K562 (cell line): ENCODE results near the gene HMCES. TPM values are rescaled to one million over a fixed set of nuclear protein-coding genes. Genes with fewer than 3 reads are reported as not detected.

Experiments
- CC2D1A ChIP-seq: fragments of 450-650 bp; IDR thresholded peaks from 2 replicates; pipeline ENCODE4 v1.6.1; 2017; ENCODE audit warnings: mild to moderate bottlenecking
- CHD4 ChIP-seq: fragments of 200-600 bp; sonication (generic); IDR thresholded peaks from 3 replicates; pipeline ENCODE4 v1.6.1; 2012; ENCODE audit warnings: low read depth, mild to moderate bottlenecking, mixed read lengths, low read length, inconsistent platforms; ENCODE audit not compliant: insufficient read depth, insufficient replicate concordance, poor library complexity, severe bottlenecking
- COPS2 ChIP-seq: fragments of 450-650 bp; conservative IDR thresholded peaks from 2 replicates; pipeline ENCODE4 v1.6.1; 2016; ENCODE audit warnings: mild to moderate bottlenecking, moderate library complexity
- CREB5 ChIP-seq: fragments of 250-450 bp; sonication (Bioruptor Pico); IDR thresholded peaks from 2 replicates; pipeline ENCODE4 v1.5.0; 2020; ENCODE audit warnings: mild to moderate bottlenecking
- GTF2B ChIP-seq: IDR thresholded peaks from 2 replicates; pipeline ENCODE4 v1.6.1; 2011; ENCODE audit not compliant: insufficient read length; ENCODE audit errors: extremely low read depth
- HNRNPLL ChIP-seq: fragments of 200-400 bp; formaldehyde crosslinking; IDR thresholded peaks from 2 replicates; pipeline ENCODE4 v1.6.1; 2017; ENCODE audit warnings: low read length, low read depth, mild to moderate bottlenecking; ENCODE audit not compliant: poor library complexity, severe bottlenecking
- ILF3 ChIP-seq: fragments of 450-650 bp; IDR thresholded peaks from 2 replicates; pipeline ENCODE4 v1.6.1; 2018; ENCODE audit warnings: antibody characterized with exemption, mild to moderate bottlenecking, moderate library complexity, borderline replicate concordance
- NRF1 ChIP-seq, 2 experiments: fragments of 450-650 bp; IDR thresholded peaks in 1 of 2; conservative IDR thresholded peaks in 1 of 2; 2 replicates each; pipeline ENCODE4 v1.6.1; 2014; ENCODE audit warnings: mild to moderate bottlenecking in 2 of 2
- PCBP1 ChIP-seq: fragments of 200-400 bp; formaldehyde crosslinking; IDR thresholded peaks from 2 replicates; pipeline ENCODE4 v1.6.1; 2018; ENCODE audit warnings: mild to moderate bottlenecking, low read depth, low read length; ENCODE audit not compliant: poor library complexity, severe bottlenecking
- RBM34 ChIP-seq: fragments of 200-400 bp; formaldehyde crosslinking; IDR thresholded peaks from 2 replicates; pipeline ENCODE4 v1.6.1; 2018; ENCODE audit warnings: low read length, borderline replicate concordance; ENCODE audit not compliant: insufficient read depth
- REST ChIP-seq, 2 experiments: fragments of 450-650 bp; formaldehyde crosslinking in 1 of 2; IDR thresholded peaks; 2 replicates each; pipeline versions ENCODE4 v1.4.0 to v1.6.1; 2014 to 2020; ENCODE audit warnings: mild to moderate bottlenecking in 2 of 2, borderline replicate concordance in 1 of 2, low read depth in 1 of 2
- ZEB2 ChIP-seq: fragments of 450-650 bp; IDR thresholded peaks from 2 replicates; pipeline ENCODE4 v1.6.1; 2016
- polyA plus RNA-seq, 8 experiments: library from polyadenylated mRNA; depleted of rRNA in 4 of 8; stranded (reverse) in 5 of 8; unstranded in 3 of 8; fragments of >200 nt; fragmentation: Nextera tagmentation in 2 of 8; fragmentation: Illumina TruSeq in 1 of 8; extraction: Ambion mirVana in 2 of 8; extraction: Trizol in 1 of 8; gene quantifications; 2 replicates each; pipeline versions ENCODE4 v1.2.1 to v1.2.3, GENCODE V29; 2011 to 2014; ENCODE audit warnings: inconsistent platforms in 1 of 8, missing spikeins in 1 of 8
- total RNA-seq, 7 experiments: library from RNA; depleted of rRNA in 6 of 7; stranded (reverse); fragments of >200 nt in 6 of 7; fragmentation: Illumina TruSeq in 2 of 7; extraction: Trizol in 2 of 7; gene quantifications; 2 replicates each; pipeline versions ENCODE4 v1.2.1 to v1.2.3, GENCODE V29; 2011 to 2021; ENCODE audit warnings: low replicate concordance in 1 of 7
- TF ChIP-seq, protein P1 (sequence below): fragments of 250-450 bp; sonication (Bioruptor Pico); IDR thresholded peaks from 2 replicates; pipeline ENCODE4 v1.8.0; 2021; ENCODE audit warnings: mild to moderate bottlenecking, moderate library complexity

Gene HMCES
- total and polyA plus RNA-seq, 9 of the 15 experiments (the other 6 are each of a cell fraction or from before 2014, with no cell fraction given), result 18.8 to 45.3 (median 24.8) TPM

- TF ChIP-seq REST (IDR thresholded peaks at IDR 0.05; ENCODE audit: borderline replicate concordance) (no peak), REST (CRISPR knock-in tag; IDR thresholded peaks at IDR 0.05; ENCODE audit: low read depth) (no peak), CHD4 (no peak), PCBP1 (no peak), NRF1 (conservative IDR thresholded peaks at IDR 0.05 in 1 of 2, IDR thresholded peaks at IDR 0.05 in 1 of 2) (peak; percentile 94 to 96), RBM34 (no peak), ILF3 (no peak), HNRNPLL (peak; percentile 92), CREB5 (CRISPR knock-in tag) (no peak), COPS2 (no peak), ZEB2 (no peak), CC2D1A (no peak), GTF2B (no peak)
- TF ChIP-seq, protein P1, sequence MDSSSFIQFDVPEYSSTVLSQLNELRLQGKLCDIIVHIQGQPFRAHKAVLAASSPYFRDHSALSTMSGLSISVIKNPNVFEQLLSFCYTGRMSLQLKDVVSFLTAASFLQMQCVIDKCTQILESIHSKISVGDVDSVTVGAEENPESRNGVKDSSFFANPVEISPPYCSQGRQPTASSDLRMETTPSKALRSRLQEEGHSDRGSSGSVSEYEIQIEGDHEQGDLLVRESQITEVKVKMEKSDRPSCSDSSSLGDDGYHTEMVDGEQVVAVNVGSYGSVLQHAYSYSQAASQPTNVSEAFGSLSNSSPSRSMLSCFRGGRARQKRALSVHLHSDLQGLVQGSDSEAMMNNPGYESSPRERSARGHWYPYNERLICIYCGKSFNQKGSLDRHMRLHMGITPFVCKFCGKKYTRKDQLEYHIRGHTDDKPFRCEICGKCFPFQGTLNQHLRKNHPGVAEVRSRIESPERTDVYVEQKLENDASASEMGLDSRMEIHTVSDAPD, result no peak
These were observed 29.2 kb upstream of the HMCES start, which contains the start of gene COPG1 (continued) for GRCh38 chr3:129249284-129250065.
